Brain microvascular endothelial cell (primary cell): ENCODE measurements around the gene ACTL8.

Source experiments
- DNase-seq: peaks from one replicate; pipeline ENCODE4 v3.0.0-alpha.2; 2020
- H3K27ac ChIP-seq: fragments of 250-450 bp; sonication (Bioruptor Pico); 2 replicates; pipeline ENCODE4 v1.5.1; 2020; ENCODE audit warnings: mild to moderate bottlenecking, moderate library complexity
- H3K27me3 ChIP-seq: fragments of 250-450 bp; sonication (Bioruptor Pico); replicated peaks from 2 replicates; pipeline ENCODE4 v1.5.1; 2020; ENCODE audit warnings: mild to moderate bottlenecking
- H3K36me3 ChIP-seq: fragments of 250-450 bp; sonication (Bioruptor Pico); replicated peaks from 2 replicates; pipeline ENCODE4 v1.5.1; 2020; ENCODE audit warnings: mild to moderate bottlenecking
- H3K4me3 ChIP-seq: 2 replicates; pipeline ENCODE4 v1.5.1; 2011; ENCODE audit warnings: low read depth, mild to moderate bottlenecking, control low read depth, low read length, moderate library complexity
- CTCF ChIP-seq: IDR thresholded peaks from 2 replicates; pipeline ENCODE4 v1.5.1; 2011; ENCODE audit warnings: low read depth, mild to moderate bottlenecking, moderate library complexity, low read length, control low read depth, inconsistent platforms; ENCODE audit errors: missing control alignments
- in situ Hi-C: cut with HindIII; loops from 2 replicates; pipeline ENCODE4 v1.10.0; 2017; ENCODE audit warnings: low sequenced_read_pairs, low pct_ligation_motif_present

ACTL8 gene

GRCh38 chr1:17755120-17755519, at the start of gene ACTL8:
Gene ACTL8, plus strand, starts transcription at chr1:17755333. Its CDS starts 67,676 bp downstream, at chr1:17823009.
- DNase-seq, result no peak
- TF ChIP-seq CTCF, result peak; percentile 50
- H3K27ac ChIP-seq, result no peak within 1 kb of the TSS
- in situ Hi-C loops, result no loop called here
- H3K4me3 ChIP-seq, result no peak within 1 kb of the TSS
- H3K27me3 ChIP-seq, result no peaks in the 10 kb centered on the region
- no peaks in the 10 kb centered on the region for H3K36me3 ChIP-seq

GRCh38 chr1:17706445-17706844, 48.7 kb upstream of the ACTL8 start:
- no peak for DNase-seq
- H3K27ac ChIP-seq, result no peak overlapping the region
- peaks cover 2% of the 10 kb centered on the region for H3K27me3 ChIP-seq
- H3K36me3 ChIP-seq, result no peaks in the 10 kb centered on the region
- in situ Hi-C loops, result no loop called here
- no peak overlapping the region for H3K4me3 ChIP-seq
- no peak for TF ChIP-seq CTCF

- Histone ChIP-seq H3K27ac (no peak overlapping the region), H3K27me3 (peaks cover 2% of the 10 kb centered on the region), H3K4me3 (no peak overlapping the region), H3K36me3 (no peaks in the 10 kb centered on the region)
- in situ Hi-C loops, result no loop called here
- no peak for TF ChIP-seq CTCF
- no peak for DNase-seq
Observed at GRCh38 chr1:17709981-17710380, 45.2 kb upstream of the ACTL8 start.

GRCh38 chr1:17710889-17711576, 44.1 kb upstream of the ACTL8 start:
- in situ Hi-C loops, result no loop called here
- DNase-seq, result no peak
- TF ChIP-seq CTCF, result no peak
- H3K4me3 ChIP-seq, result no peak overlapping the region
- no peaks in the 10 kb centered on the region for H3K36me3 ChIP-seq
- no peak overlapping the region for H3K27ac ChIP-seq
- H3K27me3 ChIP-seq, result peaks cover 2% of the 10 kb centered on the region

- Histone ChIP-seq H3K36me3 (no peaks in the 10 kb centered on the region), H3K27me3 (peaks cover 2% of the 10 kb centered on the region), H3K27ac (no peak overlapping the region), H3K4me3 (no peak overlapping the region)
- TF ChIP-seq CTCF, result no peak
- in situ Hi-C loops, result no loop called here
- no peak for DNase-seq
Observed at GRCh38 chr1:17711577-17711910, 43.6 kb upstream of the ACTL8 start.

- Histone ChIP-seq H3K27ac (no peak overlapping the region), H3K36me3 (no peaks in the 10 kb centered on the region), H3K4me3 (no peak overlapping the region), H3K27me3 (peaks cover 1% of the 10 kb centered on the region)
- in situ Hi-C loops, result no loop called here
- no peak for TF ChIP-seq CTCF
- DNase-seq, result no peak
Observed at GRCh38 chr1:17711941-17712340, 43.2 kb upstream of the ACTL8 start.
